ENCODE results near the gene RSBN1L.

GRCh38 chr7:77727527-77727926, 31.3 kb downstream of the RSBN1L start:
- TF ChIP-seq SP1 (IDR thresholded peaks at IDR 0.05) (no peak), SUZ12 (IDR thresholded peaks at IDR 0.05) (no peak), ZNF384 (IDR thresholded peaks at IDR 0.05) (no peak), FOXM1 (IDR thresholded peaks at IDR 0.05; ENCODE audit: borderline replicate concordance) (no peak), HDGF (IDR thresholded peaks at IDR 0.05; ENCODE audit: borderline replicate concordance) (no peak), ELF4 (IDR thresholded peaks at IDR 0.05) (no peak), NFRKB (IDR thresholded peaks at IDR 0.05) (no peak)

Data from HEK293T (cell line).